Activated CD8-positive, alpha-beta memory T cell treated with anti-CD3 and anti-CD28 coated beads for 48 hours (primary cell): ENCODE data around the gene FXYD6.

Experiments used
- DNase-seq, 3 experiments: peaks; one replicate each; pipeline ENCODE4 v3.0.0-alpha.2; 2020; ENCODE audit warnings: low read depth in 2 of 3, low spot score in 2 of 3

The FXYD6 gene

DNA sequence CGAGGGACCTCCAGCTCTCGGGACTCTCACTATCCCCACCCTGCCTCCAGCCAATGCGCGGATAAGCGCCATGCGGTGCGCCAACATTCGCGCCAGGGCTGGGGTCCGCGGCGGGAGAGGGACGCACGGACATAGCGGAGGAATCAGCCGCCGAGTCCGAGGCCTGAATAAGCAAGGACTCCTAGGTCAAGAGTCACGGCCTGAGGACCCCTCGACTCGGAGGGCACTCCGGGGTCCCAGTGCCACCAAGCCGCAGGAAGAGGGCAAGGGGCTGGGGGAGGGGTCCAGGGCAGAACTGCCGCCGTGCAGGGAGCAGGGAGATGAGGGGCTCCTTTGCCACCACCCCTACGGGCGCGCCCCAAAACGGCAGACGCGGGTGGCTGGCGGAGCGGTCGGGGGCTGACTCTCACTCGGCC lies 80.0 kb downstream of the FXYD6 start:
- no peak for DNase-seq

DNA sequence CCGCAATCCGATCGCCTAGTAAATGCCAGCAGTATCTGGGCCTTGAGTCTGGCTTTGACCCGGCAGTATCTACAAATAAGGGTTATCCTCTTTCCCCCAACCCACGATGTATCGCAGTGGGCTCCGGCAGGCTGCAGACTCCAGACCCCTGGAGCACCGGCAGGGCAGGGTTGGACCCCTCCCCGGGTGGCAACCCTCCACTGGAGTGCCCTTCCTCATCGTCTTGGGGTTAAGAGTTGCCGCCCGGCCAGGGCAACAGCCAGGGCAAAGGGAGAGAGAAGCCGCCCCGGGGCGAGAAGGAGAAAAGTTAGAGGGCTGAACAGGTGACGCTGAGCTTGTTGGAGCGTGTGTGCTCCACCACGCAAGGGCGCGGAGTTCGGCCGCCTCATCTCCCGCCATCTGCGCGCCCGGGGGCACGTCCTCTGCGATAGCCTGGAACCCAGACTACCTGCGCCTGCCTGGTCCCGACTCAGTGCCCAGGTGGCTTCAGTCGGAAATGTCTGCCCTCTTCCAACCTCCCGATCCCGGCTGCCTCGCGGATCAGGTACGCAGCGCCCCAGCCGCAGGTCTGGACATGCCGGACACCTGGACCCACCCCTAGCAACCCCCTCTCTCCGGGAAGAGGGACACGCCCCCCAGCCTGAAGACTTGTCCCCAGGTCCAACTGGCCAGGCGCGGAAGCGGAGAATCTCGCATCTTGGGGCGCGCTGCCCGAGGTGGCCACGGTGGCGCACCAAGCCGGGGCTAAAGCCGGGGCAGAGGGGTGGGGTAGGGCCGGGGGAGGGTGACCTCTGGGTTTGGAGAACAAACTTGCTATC lies 80.6 kb downstream of the FXYD6 start:
- no peak for DNase-seq

DNA sequence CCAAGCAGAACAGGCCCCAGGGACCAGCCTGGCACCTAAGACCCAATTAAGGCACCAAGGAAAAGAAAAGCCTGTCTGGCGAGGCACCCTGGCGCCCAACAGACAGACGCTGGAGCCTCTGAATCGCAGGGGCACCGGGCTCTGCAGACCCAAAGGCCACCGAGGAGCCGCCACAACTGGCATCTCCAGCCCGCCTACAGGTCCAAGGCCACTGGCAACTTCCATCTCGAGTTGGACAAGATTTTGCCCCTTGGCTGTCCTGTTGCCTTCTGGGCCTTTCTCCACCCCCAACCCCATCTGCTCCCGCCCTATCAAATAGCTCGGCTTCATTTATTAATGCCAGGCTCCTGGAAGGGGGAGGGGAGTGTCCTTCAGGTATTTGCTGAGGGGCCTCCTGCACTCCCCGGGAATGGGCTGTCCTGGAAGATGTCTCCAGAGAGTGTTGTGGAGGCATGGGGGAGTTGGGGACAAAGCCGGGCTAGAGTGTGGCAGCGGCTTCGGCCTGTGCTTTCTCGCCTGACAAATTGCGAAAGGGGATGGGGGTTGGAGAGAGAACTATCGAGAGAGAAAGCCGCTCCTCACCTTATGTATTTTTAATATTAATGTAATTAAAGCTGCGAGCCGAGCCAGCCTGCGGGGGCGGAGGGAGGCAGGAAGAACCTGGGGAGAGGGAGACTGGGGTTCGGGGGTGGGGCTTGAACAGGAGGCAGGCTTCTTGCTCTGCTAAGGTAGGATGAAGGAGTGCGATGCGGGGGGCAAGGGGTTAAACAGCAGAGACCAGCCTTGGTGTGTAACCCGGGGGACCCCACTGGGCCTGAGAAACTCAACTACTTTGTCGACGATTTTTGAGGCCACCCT lies 81.5 kb downstream of the FXYD6 start:
- no peak for DNase-seq

DNA sequence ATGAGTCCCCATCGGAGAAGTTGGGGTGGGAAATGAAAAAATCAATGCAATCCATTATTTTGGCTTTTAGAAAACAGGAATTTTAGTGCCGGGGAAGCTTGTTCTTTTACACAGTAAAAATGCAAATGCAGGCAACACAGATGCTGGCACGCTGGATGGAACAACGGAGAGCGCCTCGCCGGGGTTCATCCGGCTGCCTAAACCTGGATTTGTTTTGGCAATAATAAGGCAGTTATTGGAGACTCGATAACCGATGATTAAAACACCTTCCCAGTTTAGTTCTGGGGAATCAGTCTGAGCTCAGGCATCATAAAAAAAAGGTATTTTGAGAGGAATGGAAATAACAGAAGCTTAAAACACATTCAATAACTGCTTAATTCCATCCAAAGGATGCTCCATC lies 82.3 kb downstream of the FXYD6 start:
- DNase-seq, result no peak

DNA sequence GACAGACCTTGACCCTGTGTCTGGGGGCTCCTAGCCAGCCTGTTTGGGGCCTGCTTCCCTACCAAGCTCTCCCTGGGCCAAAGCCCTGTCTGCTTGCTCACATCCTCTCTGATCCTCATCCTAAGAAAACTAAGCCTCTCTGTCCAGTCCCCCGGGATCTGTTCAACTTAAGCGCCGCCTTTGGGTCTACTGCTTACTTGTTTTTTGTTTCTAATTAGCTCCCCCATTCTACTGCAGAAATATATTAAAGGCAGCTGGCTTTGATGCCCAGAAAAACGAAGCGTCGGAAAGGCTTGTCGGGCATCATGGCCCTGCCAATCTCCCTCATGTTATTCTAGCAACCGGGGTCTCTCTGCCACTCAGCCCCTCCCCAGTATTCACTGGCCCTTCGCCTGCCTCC lies 82.9 kb downstream of the FXYD6 start:
- DNase-seq, result no peak

DNA sequence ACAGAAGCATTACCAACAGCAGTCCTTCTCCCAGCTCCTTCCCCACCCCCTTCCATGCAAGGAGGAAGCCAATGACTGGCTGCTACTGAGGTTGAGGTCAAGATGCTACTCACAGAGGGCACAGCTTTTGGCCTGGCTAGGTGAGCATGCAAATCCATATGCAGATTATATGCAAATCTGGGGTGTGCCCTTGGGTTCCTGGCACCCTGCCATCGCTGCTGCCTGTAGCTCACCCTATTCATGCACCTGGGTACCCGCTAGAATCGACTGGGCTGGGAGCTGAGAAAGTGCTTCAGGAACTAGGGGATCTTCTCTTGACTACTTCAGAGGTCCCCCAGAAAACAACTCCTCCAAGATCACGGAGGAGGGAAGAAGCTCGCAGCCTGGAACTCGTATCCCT lies 83.5 kb downstream of the FXYD6 start:
- no peak for DNase-seq

DNA sequence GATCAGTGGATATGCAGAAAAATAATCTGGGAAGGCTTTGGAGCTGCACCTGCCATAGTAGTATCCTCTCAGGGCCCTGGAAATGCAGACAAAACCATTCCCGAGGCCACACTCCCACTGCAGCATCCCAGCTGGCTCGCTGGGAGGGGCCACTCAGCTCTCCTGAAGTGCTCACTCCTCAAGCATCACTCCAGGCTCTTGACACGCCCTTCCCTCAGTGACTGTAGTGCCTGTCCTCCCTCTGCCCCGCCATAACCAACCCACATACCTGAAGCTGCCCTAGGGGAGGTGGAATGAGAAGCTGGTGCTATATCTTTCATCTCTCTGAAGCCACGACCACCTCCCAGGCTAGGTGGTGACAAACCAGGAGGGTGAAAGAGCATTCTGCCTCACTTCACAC lies 84.2 kb downstream of the FXYD6 start:
- DNase-seq, result no peak

DNA sequence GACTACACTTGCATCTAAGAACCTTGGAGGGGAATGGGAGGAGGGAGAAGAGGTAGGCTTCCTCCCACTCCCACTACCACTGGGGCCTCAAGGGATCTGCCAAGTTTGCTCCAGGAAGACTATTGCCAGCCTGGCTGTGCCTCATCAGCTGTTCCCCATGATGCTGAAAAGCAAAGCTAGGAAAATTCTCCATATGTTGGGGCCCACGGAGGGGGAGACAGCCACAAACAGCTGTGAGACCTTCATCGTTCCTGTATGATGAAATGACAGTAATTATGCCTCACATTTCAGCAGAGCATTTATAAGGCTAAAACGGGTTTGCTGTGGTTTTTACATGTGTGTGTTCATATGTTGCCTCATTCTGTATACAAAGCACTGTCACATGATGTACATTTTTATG lies 86.2 kb downstream of the FXYD6 start:
- no peak for DNase-seq

DNA sequence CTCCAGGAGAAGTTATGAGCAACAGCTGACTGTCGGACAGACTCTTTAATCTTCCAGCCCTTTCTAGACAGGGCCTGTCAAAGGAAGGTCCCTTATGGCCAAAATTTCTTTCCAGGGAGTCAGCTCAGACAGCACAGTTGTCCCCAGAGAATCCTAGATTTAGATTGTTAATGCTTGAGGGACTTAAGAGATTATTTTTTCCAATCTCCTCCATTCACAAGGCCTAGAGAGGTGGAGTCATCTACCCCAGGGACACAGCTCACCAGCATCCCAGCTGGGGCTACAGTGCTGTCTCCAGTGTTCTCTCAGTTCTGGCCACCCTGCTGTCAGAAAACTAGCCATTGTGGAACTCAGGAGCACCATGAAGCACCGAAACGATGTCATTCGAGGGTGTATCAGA lies 87.2 kb downstream of the FXYD6 start:
- no peak for DNase-seq
